GM23338 (cell line): ENCODE data around the gene SMTN. TPM values are rescaled to one million over a fixed set of nuclear protein-coding genes. Genes with fewer than 3 reads are reported as not detected.

ENCODE experiments used
- ATAC-seq: fragments of 200-7000 bp; cut with Tn5 transposase; 3 replicates; pipeline ENCODE4 v1.9.1; 2020
- DNase-seq: peaks from one replicate; pipeline ENCODE4 v3.0.0-alpha.2; 2015; ENCODE audit warnings: low spot score
- H2AFZ ChIP-seq: fragments of 200-600 bp; sonication (generic); 2 replicates; pipeline ENCODE4 v1.8.0; 2016; ENCODE audit warnings: antibody characterized with exemption, mild to moderate bottlenecking, moderate library complexity
- H3F3A ChIP-seq: fragments of 200-600 bp; sonication (generic); replicated peaks from 2 replicates; pipeline ENCODE4 v1.8.0; 2017; ENCODE audit warnings: antibody characterized with exemption, mixed run types, low read depth
- H3K27ac ChIP-seq: fragments of 200-600 bp; sonication (generic); 2 replicates; pipeline ENCODE4 v1.6.1; 2016; ENCODE audit warnings: low read depth
- H3K27me3 ChIP-seq: fragments of 200-600 bp; sonication (generic); 2 replicates; pipeline ENCODE4 v1.8.0; 2016; ENCODE audit warnings: mild to moderate bottlenecking, mixed run types, moderate library complexity; ENCODE audit not compliant: insufficient read depth
- H3K36me3 ChIP-seq: fragments of 200-600 bp; sonication (generic); 2 replicates; pipeline ENCODE4 v1.8.0; 2016; ENCODE audit warnings: mild to moderate bottlenecking; ENCODE audit not compliant: insufficient read depth
- H3K4me1 ChIP-seq: fragments of 200-600 bp; sonication (generic); 2 replicates; pipeline ENCODE4 v1.8.0; 2016; ENCODE audit warnings: mild to moderate bottlenecking, moderate library complexity; ENCODE audit not compliant: insufficient read depth
- H3K4me2 ChIP-seq: fragments of 200-600 bp; sonication (generic); 2 replicates; pipeline ENCODE4 v1.7.1; 2017; ENCODE audit warnings: mixed run types
- H3K4me3 ChIP-seq: fragments of 200-600 bp; sonication (generic); 2 replicates; pipeline ENCODE4 v1.6.1; 2016; ENCODE audit warnings: mixed run types
- H3K79me2 ChIP-seq: fragments of 200-600 bp; sonication (generic); replicated peaks from 2 replicates; pipeline ENCODE4 v1.8.0; 2017; ENCODE audit warnings: mild to moderate bottlenecking; ENCODE audit not compliant: insufficient read depth
- H3K9me2 ChIP-seq: fragments of 200-600 bp; sonication (generic); 2 replicates; pipeline ENCODE4 v1.8.0; 2017; ENCODE audit not compliant: insufficient read depth
- H4K20me1 ChIP-seq: fragments of 200-600 bp; sonication (generic); replicated peaks from 2 replicates; pipeline ENCODE4 v1.8.0; 2017; ENCODE audit warnings: mild to moderate bottlenecking; ENCODE audit not compliant: insufficient read depth
- H3K27ac Mint-ChIP-seq: 2 replicates; pipeline ENCODE4 v1.8.0; 2020; ENCODE audit warnings: inconsistent platforms, mild to moderate bottlenecking, moderate library complexity, mixed read lengths
- H3K27me3 Mint-ChIP-seq: 3 replicates; pipeline ENCODE4 v1.8.0; 2022; ENCODE audit warnings: low read depth, mild to moderate bottlenecking, moderate library complexity, mixed read lengths, inconsistent platforms; ENCODE audit not compliant: insufficient read depth, poor library complexity
- H3K36me3 Mint-ChIP-seq: 3 replicates; pipeline ENCODE4 v1.8.0; 2021; ENCODE audit warnings: low read depth, mild to moderate bottlenecking, inconsistent platforms, moderate library complexity, mixed read lengths
- H3K4me1 Mint-ChIP-seq: 3 replicates; pipeline ENCODE4 v1.8.0; 2020; ENCODE audit warnings: mild to moderate bottlenecking, inconsistent platforms, mixed read lengths
- H3K4me3 Mint-ChIP-seq: 3 replicates; pipeline ENCODE4 v1.8.0; 2021; ENCODE audit warnings: moderate library complexity, mild to moderate bottlenecking, inconsistent platforms, mixed read lengths
- H3K9me3 Mint-ChIP-seq: 3 replicates; pipeline ENCODE4 v1.8.0; 2020; ENCODE audit warnings: moderate library complexity, mild to moderate bottlenecking, inconsistent platforms, mixed read lengths
- CREB1 ChIP-seq: fragments of 250-450 bp; sonication (Bioruptor Pico); IDR thresholded peaks from 2 replicates; pipeline ENCODE4 v1.5.0; 2020; ENCODE audit warnings: low read depth, mild to moderate bottlenecking, moderate library complexity
- ETS1 ChIP-seq: IDR thresholded peaks from 2 replicates; pipeline ENCODE4 v1.6.1; 2016; ENCODE audit warnings: antibody characterized with exemption
- EZH2 ChIP-seq: fragments of 200-600 bp; sonication (generic); IDR thresholded peaks from one replicate; pipeline ENCODE4 v1.8.0; 2017; ENCODE audit warnings: antibody characterized with exemption, mild to moderate bottlenecking, low read depth; ENCODE audit not compliant: unreplicated experiment
- EZH2phosphoT487 ChIP-seq: fragments of 200-600 bp; sonication (generic); IDR thresholded peaks from one replicate; pipeline ENCODE4 v1.8.1; 2018; ENCODE audit warnings: antibody characterized with exemption; ENCODE audit not compliant: unreplicated experiment
- JUNB ChIP-seq: IDR thresholded peaks from one replicate; pipeline ENCODE4 v1.6.1; 2016; ENCODE audit warnings: antibody characterized with exemption; ENCODE audit not compliant: unreplicated experiment
- NANOG ChIP-seq: IDR thresholded peaks from 2 replicates; pipeline ENCODE4 v1.6.1; 2016; ENCODE audit warnings: antibody characterized with exemption, borderline replicate concordance
- POLR2AphosphoS5 ChIP-seq: IDR thresholded peaks from 2 replicates; pipeline ENCODE4 v1.6.1; 2016; ENCODE audit warnings: antibody characterized with exemption, low read depth
- REST ChIP-seq: IDR thresholded peaks from one replicate; pipeline ENCODE4 v1.6.1; 2018; ENCODE audit warnings: antibody characterized with exemption; ENCODE audit not compliant: unreplicated experiment
- STAT1 ChIP-seq: IDR thresholded peaks from one replicate; pipeline ENCODE4 v1.6.1; 2016; ENCODE audit warnings: antibody characterized with exemption; ENCODE audit not compliant: unreplicated experiment
- ZNF114 ChIP-seq: fragments of 250-450 bp; sonication (Bioruptor Pico); IDR thresholded peaks from 2 replicates; pipeline ENCODE4 v1.5.0; 2020; ENCODE audit warnings: mild to moderate bottlenecking, moderate library complexity
- ZNF331 ChIP-seq: fragments of 250-450 bp; sonication (Bioruptor Pico); IDR thresholded peaks from 2 replicates; pipeline ENCODE4 v1.5.0; 2020; ENCODE audit warnings: low read depth, mild to moderate bottlenecking, moderate library complexity
- polyA plus RNA-seq: library from polyadenylated mRNA; unstranded; fragments of >200 nt; fragmentation: Nextera tagmentation; extraction: Ambion mirVana; gene quantifications from 2 replicates; pipeline ENCODE4 v1.2.1, GENCODE V29; 2016
- total RNA-seq: library from RNA; depleted of rRNA; stranded (reverse); fragments of >200 nt; shearing (Covaris generic); gene quantifications from 2 replicates; pipeline ENCODE4 v1.2.3, GENCODE V29; 2014
- TF ChIP-seq, protein P1 (sequence below): fragments of 250-450 bp; sonication (Bioruptor Pico); IDR thresholded peaks from 2 replicates; pipeline ENCODE4 v1.5.0; 2020; ENCODE audit warnings: mild to moderate bottlenecking, moderate library complexity
- TF ChIP-seq, protein P2 (sequence below), 2 experiments: fragments of 200-600 bp in 1 of 2; sonication (generic) in 1 of 2; conservative IDR thresholded peaks; 2 replicates each; pipeline versions ENCODE4 v1.5.1 to v1.6.1; 2016 to 2017; ENCODE audit warnings: antibody characterized with exemption in 2 of 2, low read depth in 2 of 2, mild to moderate bottlenecking in 2 of 2, moderate library complexity in 1 of 2

SMTN gene
- total and polyA plus RNA-seq, 2 experiments from 2014 or later: 27.4 to 32.2 TPM

DNA sequence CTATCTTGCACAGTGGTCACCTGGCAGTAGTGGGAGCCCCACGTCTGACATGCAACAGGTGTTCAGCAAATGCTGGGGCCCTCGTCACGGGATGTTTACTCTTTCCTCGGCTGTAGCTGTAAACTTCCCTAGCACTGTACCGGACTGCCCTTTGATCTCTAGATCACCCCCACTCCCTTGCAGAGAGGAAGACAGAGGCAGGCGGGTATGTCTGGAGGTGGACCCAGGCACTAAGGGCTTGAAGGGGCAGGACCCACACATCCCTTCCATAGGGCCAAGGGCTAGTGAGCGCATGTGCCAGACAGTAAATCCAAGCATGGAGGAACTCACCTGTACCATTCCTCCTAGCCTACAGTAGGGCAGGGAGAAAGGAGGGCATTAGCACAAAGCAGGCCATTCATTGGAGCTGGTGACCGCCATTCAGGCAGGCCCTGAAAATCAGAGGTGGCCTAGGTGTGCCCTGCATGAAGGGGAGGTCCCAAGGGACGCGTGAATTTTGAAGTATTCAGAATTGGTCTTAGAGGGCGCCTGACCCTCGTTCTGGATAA lies 1.9 kb upstream of the SMTN start:
- Histone ChIP-seq H3F3A (peaks cover 7% of the 10 kb centered on the region; the same call in 1 of the 2 replicates), H3K79me2 (peaks cover 9% of the 10 kb centered on the region), H3K9me2 (no peaks in the 10 kb centered on the region), H3K4me2 (no peak overlapping the region), H2AFZ (0 out of 2 replicates have a peak overlapping the region, but pooled peaks have one; percentile 72), H3K4me3 (no peak overlapping the region), H4K20me1 (peaks cover 4% of the 10 kb centered on the region; the same call in 1 of the 2 replicates), H3K27me3 (peaks cover 9% of the 10 kb centered on the region), H3K27ac (no peak overlapping the region), H3K36me3 (no peaks in the 10 kb centered on the region), H3K4me1 (peaks cover 21% of the 10 kb centered on the region)
- H3K4me1 Mint-ChIP-seq: peaks cover 34% of the 10 kb centered on the region
- H3K9me3 Mint-ChIP-seq: no peaks in the 10 kb centered on the region
- H3K36me3 Mint-ChIP-seq: no peaks in the 10 kb centered on the region; the same call in 2 of the 3 replicates
- no peak overlapping the region for H3K4me3 Mint-ChIP-seq
- TF ChIP-seq EZH2 (no peak), NANOG (no peak), POLR2AphosphoS5 (no peak), EZH2phosphoT487 (no peak), JUNB (no peak), ETS1 (no peak), CREB1 (CRISPR knock-in tag) (no peak), STAT1 (no peak), REST (no peak), ZNF331 (no peak), ZNF114 (CRISPR knock-in tag) (no peak)
- TF ChIP-seq, protein P1, sequence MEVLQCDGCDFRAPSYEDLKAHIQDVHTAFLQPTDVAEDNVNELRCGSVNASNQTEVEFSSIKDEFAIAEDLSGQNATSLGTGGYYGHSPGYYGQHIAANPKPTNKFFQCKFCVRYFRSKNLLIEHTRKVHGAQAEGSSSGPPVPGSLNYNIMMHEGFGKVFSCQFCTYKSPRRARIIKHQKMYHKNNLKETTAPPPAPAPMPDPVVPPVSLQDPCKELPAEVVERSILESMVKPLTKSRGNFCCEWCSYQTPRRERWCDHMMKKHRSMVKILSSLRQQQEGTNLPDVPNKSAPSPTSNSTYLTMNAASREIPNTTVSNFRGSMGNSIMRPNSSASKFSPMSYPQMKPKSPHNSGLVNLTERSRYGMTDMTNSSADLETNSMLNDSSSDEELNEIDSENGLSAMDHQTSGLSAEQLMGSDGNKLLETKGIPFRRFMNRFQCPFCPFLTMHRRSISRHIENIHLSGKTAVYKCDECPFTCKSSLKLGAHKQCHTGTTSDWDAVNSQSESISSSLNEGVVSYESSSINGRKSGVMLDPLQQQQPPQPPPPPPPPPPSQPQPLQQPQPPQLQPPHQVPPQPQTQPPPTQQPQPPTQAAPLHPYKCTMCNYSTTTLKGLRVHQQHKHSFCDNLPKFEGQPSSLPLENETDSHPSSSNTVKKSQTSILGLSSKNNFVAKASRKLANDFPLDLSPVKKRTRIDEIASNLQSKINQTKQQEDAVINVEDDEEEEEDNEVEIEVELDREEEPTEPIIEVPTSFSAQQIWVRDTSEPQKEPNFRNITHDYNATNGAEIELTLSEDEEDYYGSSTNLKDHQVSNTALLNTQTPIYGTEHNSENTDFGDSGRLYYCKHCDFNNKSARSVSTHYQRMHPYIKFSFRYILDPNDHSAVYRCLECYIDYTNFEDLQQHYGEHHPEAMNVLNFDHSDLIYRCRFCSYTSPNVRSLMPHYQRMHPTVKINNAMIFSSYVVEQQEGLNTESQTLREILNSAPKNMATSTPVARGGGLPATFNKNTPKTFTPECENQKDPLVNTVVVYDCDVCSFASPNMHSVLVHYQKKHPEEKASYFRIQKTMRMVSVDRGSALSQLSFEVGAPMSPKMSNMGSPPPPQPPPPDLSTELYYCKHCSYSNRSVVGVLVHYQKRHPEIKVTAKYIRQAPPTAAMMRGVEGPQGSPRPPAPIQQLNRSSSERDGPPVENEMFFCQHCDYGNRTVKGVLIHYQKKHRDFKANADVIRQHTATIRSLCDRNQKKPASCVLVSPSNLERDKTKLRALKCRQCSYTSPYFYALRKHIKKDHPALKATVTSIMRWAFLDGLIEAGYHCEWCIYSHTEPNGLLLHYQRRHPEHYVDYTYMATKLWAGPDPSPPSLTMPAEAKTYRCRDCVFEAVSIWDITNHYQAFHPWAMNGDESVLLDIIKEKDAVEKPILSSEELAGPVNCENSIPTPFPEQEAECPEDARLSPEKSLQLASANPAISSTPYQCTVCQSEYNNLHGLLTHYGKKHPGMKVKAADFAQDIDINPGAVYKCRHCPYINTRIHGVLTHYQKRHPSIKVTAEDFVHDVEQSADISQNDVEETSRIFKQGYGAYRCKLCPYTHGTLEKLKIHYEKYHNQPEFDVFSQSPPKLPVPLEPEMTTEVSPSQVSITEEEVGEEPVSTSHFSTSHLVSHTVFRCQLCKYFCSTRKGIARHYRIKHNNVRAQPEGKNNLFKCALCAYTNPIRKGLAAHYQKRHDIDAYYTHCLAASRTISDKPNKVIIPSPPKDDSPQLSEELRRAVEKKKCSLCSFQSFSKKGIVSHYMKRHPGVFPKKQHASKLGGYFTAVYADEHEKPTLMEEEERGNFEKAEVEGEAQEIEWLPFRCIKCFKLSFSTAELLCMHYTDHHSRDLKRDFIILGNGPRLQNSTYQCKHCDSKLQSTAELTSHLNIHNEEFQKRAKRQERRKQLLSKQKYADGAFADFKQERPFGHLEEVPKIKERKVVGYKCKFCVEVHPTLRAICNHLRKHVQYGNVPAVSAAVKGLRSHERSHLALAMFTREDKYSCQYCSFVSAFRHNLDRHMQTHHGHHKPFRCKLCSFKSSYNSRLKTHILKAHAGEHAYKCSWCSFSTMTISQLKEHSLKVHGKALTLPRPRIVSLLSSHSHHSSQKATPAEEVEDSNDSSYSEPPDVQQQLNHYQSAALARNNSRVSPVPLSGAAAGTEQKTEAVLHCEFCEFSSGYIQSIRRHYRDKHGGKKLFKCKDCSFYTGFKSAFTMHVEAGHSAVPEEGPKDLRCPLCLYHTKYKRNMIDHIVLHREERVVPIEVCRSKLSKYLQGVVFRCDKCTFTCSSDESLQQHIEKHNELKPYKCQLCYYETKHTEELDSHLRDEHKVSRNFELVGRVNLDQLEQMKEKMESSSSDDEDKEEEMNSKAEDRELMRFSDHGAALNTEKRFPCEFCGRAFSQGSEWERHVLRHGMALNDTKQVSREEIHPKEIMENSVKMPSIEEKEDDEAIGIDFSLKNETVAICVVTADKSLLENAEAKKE (CRISPR knock-in tag): no peak
- TF ChIP-seq, protein P2, sequence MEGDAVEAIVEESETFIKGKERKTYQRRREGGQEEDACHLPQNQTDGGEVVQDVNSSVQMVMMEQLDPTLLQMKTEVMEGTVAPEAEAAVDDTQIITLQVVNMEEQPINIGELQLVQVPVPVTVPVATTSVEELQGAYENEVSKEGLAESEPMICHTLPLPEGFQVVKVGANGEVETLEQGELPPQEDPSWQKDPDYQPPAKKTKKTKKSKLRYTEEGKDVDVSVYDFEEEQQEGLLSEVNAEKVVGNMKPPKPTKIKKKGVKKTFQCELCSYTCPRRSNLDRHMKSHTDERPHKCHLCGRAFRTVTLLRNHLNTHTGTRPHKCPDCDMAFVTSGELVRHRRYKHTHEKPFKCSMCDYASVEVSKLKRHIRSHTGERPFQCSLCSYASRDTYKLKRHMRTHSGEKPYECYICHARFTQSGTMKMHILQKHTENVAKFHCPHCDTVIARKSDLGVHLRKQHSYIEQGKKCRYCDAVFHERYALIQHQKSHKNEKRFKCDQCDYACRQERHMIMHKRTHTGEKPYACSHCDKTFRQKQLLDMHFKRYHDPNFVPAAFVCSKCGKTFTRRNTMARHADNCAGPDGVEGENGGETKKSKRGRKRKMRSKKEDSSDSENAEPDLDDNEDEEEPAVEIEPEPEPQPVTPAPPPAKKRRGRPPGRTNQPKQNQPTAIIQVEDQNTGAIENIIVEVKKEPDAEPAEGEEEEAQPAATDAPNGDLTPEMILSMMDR (conservative IDR thresholded peaks at IDR 0.05; ENCODE audit: low read depth in 2 of 2): no peak
- peak; percentile 67 for DNase-seq
- H3K27me3 Mint-ChIP-seq: peaks cover 21% of the 10 kb centered on the region
- peak; percentile 6 for ATAC-seq
- H3K27ac Mint-ChIP-seq: no peak overlapping the region
